ENCODE measurements around the gene SYF2.
A peak's percentile ranks its signal among the peaks of the same experiment; 100 is the strongest.
"Not testable (repeated sequence)": the region's sequence is repeated elsewhere in the genome, so short reads cannot be mapped to it uniquely, and the experiment has no call there.

SYF2 gene

GRCh38 chr1:25267288-25268142 is 35.2 kb upstream of the SYF2 start:
- peak overlapping the region; percentile 87 for H3K18ac ChIP-seq (ENCODE audit: low read length)
- not testable (repeated sequence) for H2BK5ac ChIP-seq (ENCODE audit: low read length); H3K14ac ChIP-seq (ENCODE audit: low read length); H2BK12ac ChIP-seq (ENCODE audit: low read length); H2AK5ac ChIP-seq (ENCODE audit: low read depth, low read length); H3K27me3 ChIP-seq (ENCODE audit: control insufficient read depth in 3 of 3, insufficient read depth in 3 of 3, low read depth in 1 of 3, low read length in 3 of 3); H4K8ac ChIP-seq (ENCODE audit: low read depth, low read length); H3K23ac ChIP-seq (ENCODE audit: low read depth, low read length, poor library complexity); H2BK120ac ChIP-seq (ENCODE audit: low read depth, low read length); H2BK15ac ChIP-seq (ENCODE audit: low read length); H3K4ac ChIP-seq (ENCODE audit: low read length); H3K9me3 ChIP-seq (replicated peaks in 1 of 2; ENCODE audit: control insufficient read depth in 2 of 2, insufficient read depth in 1 of 2, low read depth in 1 of 2, low read length in 2 of 2); H3K4me1 ChIP-seq (ENCODE audit: control insufficient read depth in 2 of 2, insufficient read depth in 1 of 2, low read depth in 1 of 2, low read length in 2 of 2); H3K79me1 ChIP-seq (ENCODE audit: low read depth, low read length); H3K36me3 ChIP-seq (replicated peaks in 1 of 2; ENCODE audit: control insufficient read depth in 2 of 2, insufficient read depth in 2 of 2, low read length in 2 of 2); H4K91ac ChIP-seq (ENCODE audit: low read depth, low read length, poor library complexity)
- peak overlapping the region; percentile 85 for H2AFZ ChIP-seq (ENCODE audit: low read length)
- WGBS, 2 donors (ENCODE audit: extremely low coverage in 2 of 2, insufficient read length in 2 of 2, insufficient replicate concordance in 1 of 2): no CpG with 5 or more reads among the region's 56 CpGs
- peak overlapping the region; percentile 52 to 87 for H3K4me3 ChIP-seq (ENCODE audit: low read length in 2 of 2)
- H3K9ac ChIP-seq (ENCODE audit: low read depth, low read length, poor library complexity): peak overlapping the region; percentile 77
- peak overlapping the region; percentile 54 for H3K4me2 ChIP-seq (ENCODE audit: insufficient read depth, low read length, poor library complexity, severe bottlenecking)
- H3K27ac ChIP-seq (replicated peaks; ENCODE audit: low read length): peak overlapping the region; percentile 81
- peak; percentile 71 for DNase-seq (ENCODE audit: low spot score)

GRCh38 chr1:25266554-25267287 is 34.4 kb upstream of the SYF2 start:
- not testable (repeated sequence) for H3K18ac ChIP-seq (ENCODE audit: low read length); H3K27me3 ChIP-seq (ENCODE audit: control insufficient read depth in 3 of 3, insufficient read depth in 3 of 3, low read depth in 1 of 3, low read length in 3 of 3); H2BK120ac ChIP-seq (ENCODE audit: low read depth, low read length); H3K14ac ChIP-seq (ENCODE audit: low read length); H3K36me3 ChIP-seq (replicated peaks in 1 of 2; ENCODE audit: control insufficient read depth in 2 of 2, insufficient read depth in 2 of 2, low read length in 2 of 2); H3K4me1 ChIP-seq (ENCODE audit: control insufficient read depth in 2 of 2, insufficient read depth in 1 of 2, low read depth in 1 of 2, low read length in 2 of 2); H3K23ac ChIP-seq (ENCODE audit: low read depth, low read length, poor library complexity); H4K91ac ChIP-seq (ENCODE audit: low read depth, low read length, poor library complexity); H2BK12ac ChIP-seq (ENCODE audit: low read length); H2AK5ac ChIP-seq (ENCODE audit: low read depth, low read length); H4K8ac ChIP-seq (ENCODE audit: low read depth, low read length); H2BK5ac ChIP-seq (ENCODE audit: low read length); H3K79me1 ChIP-seq (ENCODE audit: low read depth, low read length); H3K9me3 ChIP-seq (replicated peaks in 1 of 2; ENCODE audit: control insufficient read depth in 2 of 2, insufficient read depth in 1 of 2, low read depth in 1 of 2, low read length in 2 of 2); H2BK15ac ChIP-seq (ENCODE audit: low read length); H3K4ac ChIP-seq (ENCODE audit: low read length); H2AFZ ChIP-seq (ENCODE audit: low read length); DNase-seq (ENCODE audit: low spot score); H3K27ac ChIP-seq (replicated peaks; ENCODE audit: low read length)
- Histone ChIP-seq H3K4me2 (ENCODE audit: insufficient read depth, low read length, poor library complexity, severe bottlenecking) (peak overlapping the region; percentile 54), H3K4me3 (ENCODE audit: low read length in 2 of 2) (peak overlapping the region; percentile 46 to 83), H3K9ac (ENCODE audit: low read depth, low read length, poor library complexity) (peak overlapping the region; percentile 70)
- no CpG with 5 or more reads among the region's 45 CpGs for WGBS, 2 donors (ENCODE audit: extremely low coverage in 2 of 2, insufficient read length in 2 of 2, insufficient replicate concordance in 1 of 2)

- not testable (repeated sequence) for H3K4me2 ChIP-seq (ENCODE audit: insufficient read depth, low read length, poor library complexity, severe bottlenecking); H3K18ac ChIP-seq (ENCODE audit: low read length); H3K23ac ChIP-seq (ENCODE audit: low read depth, low read length, poor library complexity); H3K27me3 ChIP-seq (ENCODE audit: control insufficient read depth in 3 of 3, insufficient read depth in 3 of 3, low read depth in 1 of 3, low read length in 3 of 3); H3K9me3 ChIP-seq (replicated peaks in 1 of 2; ENCODE audit: control insufficient read depth in 2 of 2, insufficient read depth in 1 of 2, low read depth in 1 of 2, low read length in 2 of 2); H4K8ac ChIP-seq (ENCODE audit: low read depth, low read length); H3K4ac ChIP-seq (ENCODE audit: low read length); H2BK12ac ChIP-seq (ENCODE audit: low read length); H4K91ac ChIP-seq (ENCODE audit: low read depth, low read length, poor library complexity); H3K36me3 ChIP-seq (replicated peaks in 1 of 2; ENCODE audit: control insufficient read depth in 2 of 2, insufficient read depth in 2 of 2, low read length in 2 of 2); H3K4me1 ChIP-seq (ENCODE audit: control insufficient read depth in 2 of 2, insufficient read depth in 1 of 2, low read depth in 1 of 2, low read length in 2 of 2); H2BK15ac ChIP-seq (ENCODE audit: low read length); H3K27ac ChIP-seq (replicated peaks; ENCODE audit: low read length); H2AFZ ChIP-seq (ENCODE audit: low read length); H3K79me1 ChIP-seq (ENCODE audit: low read depth, low read length); DNase-seq (ENCODE audit: low spot score); H2BK120ac ChIP-seq (ENCODE audit: low read depth, low read length); H3K14ac ChIP-seq (ENCODE audit: low read length); H2AK5ac ChIP-seq (ENCODE audit: low read depth, low read length); H3K4me3 ChIP-seq (ENCODE audit: low read length in 2 of 2); H3K9ac ChIP-seq (ENCODE audit: low read depth, low read length, poor library complexity); H2BK5ac ChIP-seq (ENCODE audit: low read length)
- no CpG with 5 or more reads among the region's 3 CpGs for WGBS, 2 donors (ENCODE audit: extremely low coverage in 2 of 2, insufficient read length in 2 of 2, insufficient replicate concordance in 1 of 2)
Measured at GRCh38 chr1:25260336-25260735, 28.0 kb upstream of the SYF2 start.

- H3K9ac ChIP-seq (ENCODE audit: low read depth, low read length, poor library complexity); H2AFZ ChIP-seq (ENCODE audit: low read length); H3K4me1 ChIP-seq (ENCODE audit: control insufficient read depth in 2 of 2, insufficient read depth in 1 of 2, low read depth in 1 of 2, low read length in 2 of 2); H3K14ac ChIP-seq (ENCODE audit: low read length); H3K27ac ChIP-seq (replicated peaks; ENCODE audit: low read length); H2BK12ac ChIP-seq (ENCODE audit: low read length); H3K23ac ChIP-seq (ENCODE audit: low read depth, low read length, poor library complexity); H3K27me3 ChIP-seq (ENCODE audit: control insufficient read depth in 3 of 3, insufficient read depth in 3 of 3, low read depth in 1 of 3, low read length in 3 of 3); H3K79me1 ChIP-seq (ENCODE audit: low read depth, low read length); H4K91ac ChIP-seq (ENCODE audit: low read depth, low read length, poor library complexity); H3K9me3 ChIP-seq (replicated peaks in 1 of 2; ENCODE audit: control insufficient read depth in 2 of 2, insufficient read depth in 1 of 2, low read depth in 1 of 2, low read length in 2 of 2); H2BK120ac ChIP-seq (ENCODE audit: low read depth, low read length); H3K18ac ChIP-seq (ENCODE audit: low read length); H3K4ac ChIP-seq (ENCODE audit: low read length); H3K36me3 ChIP-seq (replicated peaks in 1 of 2; ENCODE audit: control insufficient read depth in 2 of 2, insufficient read depth in 2 of 2, low read length in 2 of 2); H3K4me2 ChIP-seq (ENCODE audit: insufficient read depth, low read length, poor library complexity, severe bottlenecking); H2BK5ac ChIP-seq (ENCODE audit: low read length); H2AK5ac ChIP-seq (ENCODE audit: low read depth, low read length); H4K8ac ChIP-seq (ENCODE audit: low read depth, low read length); DNase-seq (ENCODE audit: low spot score); H2BK15ac ChIP-seq (ENCODE audit: low read length); H3K4me3 ChIP-seq (ENCODE audit: low read length in 2 of 2): not testable (repeated sequence)
- WGBS, 2 donors (ENCODE audit: extremely low coverage in 2 of 2, insufficient read length in 2 of 2, insufficient replicate concordance in 1 of 2): no CpG with 5 or more reads among the region's 7 CpGs
Measured at GRCh38 chr1:25259813-25260212, 27.5 kb upstream of the SYF2 start.

Measured in neuronal stem cell (in vitro differentiated cells).